ENCODE data around the gene WNT9A.

DNA sequence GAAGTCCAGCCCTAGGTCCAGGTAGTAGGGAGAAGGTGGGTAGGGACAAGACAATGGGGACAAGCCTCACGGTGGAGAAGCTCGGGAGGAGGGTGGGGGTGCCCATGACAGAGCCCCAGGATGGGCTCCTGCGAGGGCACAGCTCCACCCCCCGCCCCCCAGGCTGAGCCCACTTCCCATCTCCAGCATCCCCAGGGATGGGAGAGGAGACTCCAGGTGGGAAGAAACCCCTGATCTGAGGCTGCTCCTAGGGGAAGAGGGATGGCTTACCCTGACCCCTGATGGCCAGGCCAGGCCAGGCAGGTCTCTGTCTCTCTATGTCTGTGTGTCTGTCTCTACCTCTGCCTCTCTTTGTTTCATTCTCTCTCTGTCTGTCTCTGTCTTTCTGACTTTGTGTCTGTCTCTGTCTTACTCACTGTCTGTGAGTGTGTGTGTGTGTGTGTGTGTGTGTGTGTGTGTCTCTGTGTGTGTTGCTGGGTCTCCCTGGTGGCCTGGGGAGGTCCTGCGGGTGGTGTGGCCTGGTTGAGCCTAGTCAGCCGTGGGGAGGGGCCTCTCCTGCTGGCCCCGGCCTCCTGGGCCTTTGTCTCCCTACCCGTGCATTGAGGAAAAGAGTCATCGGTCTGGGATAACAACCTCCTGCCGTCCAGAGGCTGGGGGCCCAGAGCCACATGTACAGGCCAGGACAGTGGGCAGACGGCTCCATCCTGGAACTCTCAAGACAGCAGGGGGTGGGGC, 45.7 kb downstream of the WNT9A start:
- no peak for TF ChIP-seq EZH2 (IDR thresholded peaks at IDR 0.05; ENCODE audit: borderline replicate concordance, low read depth, low read length, poor library complexity, severe bottlenecking)
- TF ChIP-seq, protein P1, sequence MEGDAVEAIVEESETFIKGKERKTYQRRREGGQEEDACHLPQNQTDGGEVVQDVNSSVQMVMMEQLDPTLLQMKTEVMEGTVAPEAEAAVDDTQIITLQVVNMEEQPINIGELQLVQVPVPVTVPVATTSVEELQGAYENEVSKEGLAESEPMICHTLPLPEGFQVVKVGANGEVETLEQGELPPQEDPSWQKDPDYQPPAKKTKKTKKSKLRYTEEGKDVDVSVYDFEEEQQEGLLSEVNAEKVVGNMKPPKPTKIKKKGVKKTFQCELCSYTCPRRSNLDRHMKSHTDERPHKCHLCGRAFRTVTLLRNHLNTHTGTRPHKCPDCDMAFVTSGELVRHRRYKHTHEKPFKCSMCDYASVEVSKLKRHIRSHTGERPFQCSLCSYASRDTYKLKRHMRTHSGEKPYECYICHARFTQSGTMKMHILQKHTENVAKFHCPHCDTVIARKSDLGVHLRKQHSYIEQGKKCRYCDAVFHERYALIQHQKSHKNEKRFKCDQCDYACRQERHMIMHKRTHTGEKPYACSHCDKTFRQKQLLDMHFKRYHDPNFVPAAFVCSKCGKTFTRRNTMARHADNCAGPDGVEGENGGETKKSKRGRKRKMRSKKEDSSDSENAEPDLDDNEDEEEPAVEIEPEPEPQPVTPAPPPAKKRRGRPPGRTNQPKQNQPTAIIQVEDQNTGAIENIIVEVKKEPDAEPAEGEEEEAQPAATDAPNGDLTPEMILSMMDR (conservative IDR thresholded peaks at IDR 0.05; ENCODE audit: low read depth, low read length): no peak

All from A673 (cell line).